ENCODE data around the gene EPB41L5.

- TF ChIP-seq, protein P1, sequence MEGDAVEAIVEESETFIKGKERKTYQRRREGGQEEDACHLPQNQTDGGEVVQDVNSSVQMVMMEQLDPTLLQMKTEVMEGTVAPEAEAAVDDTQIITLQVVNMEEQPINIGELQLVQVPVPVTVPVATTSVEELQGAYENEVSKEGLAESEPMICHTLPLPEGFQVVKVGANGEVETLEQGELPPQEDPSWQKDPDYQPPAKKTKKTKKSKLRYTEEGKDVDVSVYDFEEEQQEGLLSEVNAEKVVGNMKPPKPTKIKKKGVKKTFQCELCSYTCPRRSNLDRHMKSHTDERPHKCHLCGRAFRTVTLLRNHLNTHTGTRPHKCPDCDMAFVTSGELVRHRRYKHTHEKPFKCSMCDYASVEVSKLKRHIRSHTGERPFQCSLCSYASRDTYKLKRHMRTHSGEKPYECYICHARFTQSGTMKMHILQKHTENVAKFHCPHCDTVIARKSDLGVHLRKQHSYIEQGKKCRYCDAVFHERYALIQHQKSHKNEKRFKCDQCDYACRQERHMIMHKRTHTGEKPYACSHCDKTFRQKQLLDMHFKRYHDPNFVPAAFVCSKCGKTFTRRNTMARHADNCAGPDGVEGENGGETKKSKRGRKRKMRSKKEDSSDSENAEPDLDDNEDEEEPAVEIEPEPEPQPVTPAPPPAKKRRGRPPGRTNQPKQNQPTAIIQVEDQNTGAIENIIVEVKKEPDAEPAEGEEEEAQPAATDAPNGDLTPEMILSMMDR (IDR thresholded peaks at IDR 0.05; ENCODE audit: low read length), result no peak
- no peak for TF ChIP-seq EZH2 (IDR thresholded peaks at IDR 0.05; ENCODE audit: borderline replicate concordance, low read length)
Observed at GRCh38 chr2:120132190-120132589, 119.3 kb downstream of the EPB41L5 start.
